GM12865 (cell line): ENCODE measurements around the gene TUBGCP6.

Experiments used
- DNase-seq: peaks from one replicate; pipeline ENCODE4 v3.0.0; 2010; ENCODE audit warnings: low read depth
- H3K4me3 ChIP-seq: 2 replicates; pipeline ENCODE4 v1.5.1; 2011; ENCODE audit warnings: mild to moderate bottlenecking, low read depth, low read length, control low read depth
- TF ChIP-seq, protein P1 (sequence below): IDR thresholded peaks from 2 replicates; pipeline ENCODE4 v1.5.1; 2011; ENCODE audit warnings: low read length, control low read depth, low read depth, inconsistent platforms; ENCODE audit not compliant: insufficient read depth; ENCODE audit errors: missing control alignments

Gene TUBGCP6

GRCh38 chr22:50200461-50201190 lies 44.2 kb downstream of the TUBGCP6 start, which contains the start of gene SELENOO:
Gene SELENOO (plus strand): TSS chr22:50201011. CDS start chr22:50201037, 26 bp downstream.
- H3K4me3 ChIP-seq, result peak within 1 kb of the TSS; percentile 85
- TF ChIP-seq, protein P1, sequence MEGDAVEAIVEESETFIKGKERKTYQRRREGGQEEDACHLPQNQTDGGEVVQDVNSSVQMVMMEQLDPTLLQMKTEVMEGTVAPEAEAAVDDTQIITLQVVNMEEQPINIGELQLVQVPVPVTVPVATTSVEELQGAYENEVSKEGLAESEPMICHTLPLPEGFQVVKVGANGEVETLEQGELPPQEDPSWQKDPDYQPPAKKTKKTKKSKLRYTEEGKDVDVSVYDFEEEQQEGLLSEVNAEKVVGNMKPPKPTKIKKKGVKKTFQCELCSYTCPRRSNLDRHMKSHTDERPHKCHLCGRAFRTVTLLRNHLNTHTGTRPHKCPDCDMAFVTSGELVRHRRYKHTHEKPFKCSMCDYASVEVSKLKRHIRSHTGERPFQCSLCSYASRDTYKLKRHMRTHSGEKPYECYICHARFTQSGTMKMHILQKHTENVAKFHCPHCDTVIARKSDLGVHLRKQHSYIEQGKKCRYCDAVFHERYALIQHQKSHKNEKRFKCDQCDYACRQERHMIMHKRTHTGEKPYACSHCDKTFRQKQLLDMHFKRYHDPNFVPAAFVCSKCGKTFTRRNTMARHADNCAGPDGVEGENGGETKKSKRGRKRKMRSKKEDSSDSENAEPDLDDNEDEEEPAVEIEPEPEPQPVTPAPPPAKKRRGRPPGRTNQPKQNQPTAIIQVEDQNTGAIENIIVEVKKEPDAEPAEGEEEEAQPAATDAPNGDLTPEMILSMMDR, result no peak
- peak; percentile 95 for DNase-seq

GRCh38 chr22:50199829-50200460 lies 44.9 kb downstream of the TUBGCP6 start:
- TF ChIP-seq, protein P1, result no peak
- no peak for DNase-seq
- peak overlapping the region; percentile 78 for H3K4me3 ChIP-seq

GRCh38 chr22:50199251-50199721 lies 45.5 kb downstream of the TUBGCP6 start:
- TF ChIP-seq, protein P1, result no peak
- DNase-seq, result no peak
- H3K4me3 ChIP-seq, result no peak overlapping the region

- TF ChIP-seq, protein P1, result no peak
- no peak overlapping the region for H3K4me3 ChIP-seq
- DNase-seq, result no peak
Observed at GRCh38 chr22:50198624-50199017, 46.2 kb downstream of the TUBGCP6 start.

DNA sequence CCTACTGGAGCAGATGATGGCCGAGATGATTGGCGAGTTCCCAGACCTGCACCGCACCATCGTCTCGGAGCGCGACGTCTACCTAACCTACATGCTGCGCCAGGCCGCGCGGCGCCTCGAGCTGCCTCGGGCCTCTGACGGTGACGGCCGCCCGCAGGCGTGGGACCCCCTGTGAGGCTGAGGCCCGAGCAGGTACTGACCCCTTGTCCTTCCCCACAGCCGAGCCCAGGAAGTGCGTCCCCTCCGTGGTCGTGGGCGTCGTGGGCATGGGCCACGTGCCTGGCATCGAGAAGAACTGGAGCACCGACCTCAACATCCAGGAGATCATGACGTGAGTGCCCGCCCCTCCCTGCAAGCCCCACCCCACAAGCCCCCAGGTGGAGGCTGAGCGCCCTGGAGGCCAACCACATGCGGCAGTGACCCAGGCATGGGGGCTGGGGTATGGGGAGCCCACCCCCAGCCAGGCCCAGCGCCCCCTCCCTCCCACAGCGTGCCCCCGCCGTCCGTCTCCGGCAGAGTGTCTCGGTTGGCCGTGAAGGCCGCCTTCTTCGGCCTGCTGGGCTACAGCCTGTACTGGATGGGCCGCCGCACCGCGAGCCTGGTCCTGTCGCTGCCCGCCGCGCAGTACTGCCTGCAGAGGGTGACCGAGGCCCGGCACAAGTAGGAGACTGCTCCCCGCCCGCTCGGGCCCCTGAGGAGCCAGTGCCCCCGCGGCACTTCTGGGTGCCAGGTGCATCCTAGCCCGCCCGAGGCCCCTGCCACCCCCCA lies 46.8 kb downstream of the TUBGCP6 start:
- H3K4me3 ChIP-seq, result no peak overlapping the region
- DNase-seq, result no peak
- TF ChIP-seq, protein P1, result no peak

DNA sequence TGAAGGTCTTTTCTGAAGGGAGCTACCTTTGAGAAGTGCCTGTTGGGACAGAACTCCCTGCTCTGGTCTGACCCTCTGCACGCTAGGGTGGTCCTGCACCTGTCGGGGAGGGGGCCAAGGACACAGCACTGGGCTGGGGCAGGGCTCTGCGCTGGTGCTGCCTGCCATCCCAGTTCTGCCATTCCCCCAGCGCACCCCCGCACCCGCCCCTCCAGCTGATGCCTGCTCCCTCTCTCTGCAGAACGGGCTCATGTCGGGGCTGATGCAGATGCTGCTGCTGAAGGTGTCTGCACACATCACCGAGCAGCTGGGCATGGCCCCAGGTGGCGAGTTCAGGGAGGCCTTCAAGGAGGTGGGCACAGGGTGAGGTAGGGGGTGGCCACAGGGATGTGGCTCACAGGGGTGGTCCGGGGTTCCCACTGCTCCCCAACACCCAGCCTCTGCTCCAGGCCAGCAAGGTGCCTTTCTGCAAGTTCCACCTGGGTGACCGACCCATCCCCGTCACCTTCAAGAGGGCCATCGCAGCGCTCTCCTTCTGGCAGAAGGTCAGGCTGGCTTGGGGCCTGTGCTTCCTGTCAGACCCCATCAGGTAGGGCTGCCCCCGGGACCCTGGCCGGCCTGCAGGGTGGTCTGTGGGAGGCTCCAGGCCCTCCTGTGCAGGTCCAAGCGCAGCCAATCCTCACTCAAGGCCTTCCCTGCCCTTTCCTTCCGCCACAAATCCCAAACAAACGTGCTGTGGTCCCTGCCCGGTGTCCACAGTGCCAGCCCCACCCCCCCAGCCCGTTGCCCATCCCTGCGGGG lies 47.6 kb downstream of the TUBGCP6 start:
- TF ChIP-seq, protein P1, result no peak
- DNase-seq, result no peak
- H3K4me3 ChIP-seq, result no peak overlapping the region
